GM12873 (cell line): ENCODE measurements around the gene LRRC8B.

Source experiments
- TF ChIP-seq, protein P1 (sequence below): IDR thresholded peaks from 2 replicates; pipeline ENCODE4 v1.5.1; 2012; ENCODE audit warnings: low read depth, mild to moderate bottlenecking, moderate library complexity, low read length, control low read depth; ENCODE audit not compliant: insufficient read depth; ENCODE audit errors: missing control alignments

Gene LRRC8B

DNA sequence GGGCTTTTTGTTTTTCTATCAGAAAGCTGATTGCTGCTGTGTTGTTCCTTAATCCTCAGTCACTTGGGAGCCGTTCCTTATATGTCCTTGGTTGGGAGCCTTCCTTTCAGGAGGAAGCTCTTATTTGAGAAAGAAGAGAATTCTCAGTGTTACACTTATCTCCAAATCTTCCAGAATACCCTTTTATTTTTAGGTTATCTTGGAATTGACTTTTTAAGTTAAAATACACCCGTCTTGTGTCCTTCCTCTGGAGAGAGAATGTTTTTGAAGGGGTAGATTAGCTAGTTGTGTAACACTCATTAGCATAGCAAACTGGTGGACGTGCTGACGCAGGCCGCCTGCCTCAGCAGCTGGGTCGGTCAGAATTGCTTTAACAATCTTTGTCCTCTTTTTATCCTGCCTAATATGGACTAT is 42.1 kb downstream of the LRRC8B start:
- TF ChIP-seq, protein P1, sequence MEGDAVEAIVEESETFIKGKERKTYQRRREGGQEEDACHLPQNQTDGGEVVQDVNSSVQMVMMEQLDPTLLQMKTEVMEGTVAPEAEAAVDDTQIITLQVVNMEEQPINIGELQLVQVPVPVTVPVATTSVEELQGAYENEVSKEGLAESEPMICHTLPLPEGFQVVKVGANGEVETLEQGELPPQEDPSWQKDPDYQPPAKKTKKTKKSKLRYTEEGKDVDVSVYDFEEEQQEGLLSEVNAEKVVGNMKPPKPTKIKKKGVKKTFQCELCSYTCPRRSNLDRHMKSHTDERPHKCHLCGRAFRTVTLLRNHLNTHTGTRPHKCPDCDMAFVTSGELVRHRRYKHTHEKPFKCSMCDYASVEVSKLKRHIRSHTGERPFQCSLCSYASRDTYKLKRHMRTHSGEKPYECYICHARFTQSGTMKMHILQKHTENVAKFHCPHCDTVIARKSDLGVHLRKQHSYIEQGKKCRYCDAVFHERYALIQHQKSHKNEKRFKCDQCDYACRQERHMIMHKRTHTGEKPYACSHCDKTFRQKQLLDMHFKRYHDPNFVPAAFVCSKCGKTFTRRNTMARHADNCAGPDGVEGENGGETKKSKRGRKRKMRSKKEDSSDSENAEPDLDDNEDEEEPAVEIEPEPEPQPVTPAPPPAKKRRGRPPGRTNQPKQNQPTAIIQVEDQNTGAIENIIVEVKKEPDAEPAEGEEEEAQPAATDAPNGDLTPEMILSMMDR: no peak

DNA sequence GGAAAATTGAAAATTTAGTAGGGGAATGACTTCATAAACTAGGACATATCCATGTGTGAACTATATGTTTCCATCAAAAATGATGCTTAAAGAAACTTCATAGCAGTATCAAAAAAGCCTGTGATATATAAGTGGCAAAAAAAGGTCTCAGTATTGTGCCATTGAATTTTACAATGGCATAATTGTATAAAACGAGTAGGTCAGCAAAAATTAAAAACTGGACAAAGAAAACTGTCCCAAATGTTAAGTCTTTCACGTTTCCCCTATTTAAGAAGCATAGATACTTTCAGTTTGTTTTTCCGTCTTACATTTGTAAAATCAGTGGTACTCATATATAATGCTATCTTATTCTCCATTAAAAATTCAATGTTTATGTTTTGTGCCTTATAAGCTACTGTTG is 43.2 kb downstream of the LRRC8B start:
- TF ChIP-seq, protein P1: no peak

- TF ChIP-seq, protein P1: no peak
Observed at GRCh38 chr1:89573410-89573809, 48.8 kb downstream of the LRRC8B start.

DNA sequence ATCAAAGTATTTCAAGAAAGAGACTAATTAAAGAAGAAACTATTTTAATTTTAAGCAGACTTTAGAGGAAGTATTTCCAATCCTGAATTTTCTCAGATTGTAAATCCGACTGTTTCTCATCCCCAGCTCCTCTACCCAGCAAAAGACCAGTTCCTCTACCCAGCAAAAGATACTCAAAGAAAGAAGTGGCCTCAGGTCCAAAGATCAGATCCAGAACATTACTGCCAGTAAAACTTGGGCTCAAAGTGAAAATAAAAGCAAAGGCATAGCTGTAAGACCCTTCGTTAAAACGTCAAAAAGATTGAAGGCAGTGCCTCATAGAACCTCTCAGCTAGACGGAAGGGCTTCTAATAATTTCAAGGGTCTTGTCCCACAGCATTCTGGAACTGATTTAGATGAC is 50.0 kb downstream of the LRRC8B start:
- TF ChIP-seq, protein P1: no peak

- TF ChIP-seq, protein P1: no peak
Observed at GRCh38 chr1:89575207-89575606, 50.6 kb downstream of the LRRC8B start.

DNA sequence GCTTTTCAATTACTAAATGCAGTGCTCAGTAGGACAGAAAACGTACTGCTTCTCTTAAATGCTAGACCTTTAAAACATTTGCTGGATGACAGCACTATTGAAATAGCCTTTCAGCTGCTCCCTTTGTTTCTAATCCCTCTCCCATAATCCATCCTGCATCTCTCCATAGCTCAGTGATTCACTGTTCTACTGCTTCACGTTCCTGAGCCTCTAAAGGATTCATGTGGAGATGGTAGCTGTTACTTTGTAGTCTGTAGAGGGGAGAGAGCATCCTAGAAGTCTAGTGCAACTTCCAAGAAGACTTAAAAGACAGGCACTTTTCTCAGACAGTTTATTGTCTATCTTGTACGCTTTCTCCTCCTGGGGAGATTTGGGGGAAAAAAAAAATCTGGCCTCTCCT is 51.4 kb downstream of the LRRC8B start:
- TF ChIP-seq, protein P1: no peak

DNA sequence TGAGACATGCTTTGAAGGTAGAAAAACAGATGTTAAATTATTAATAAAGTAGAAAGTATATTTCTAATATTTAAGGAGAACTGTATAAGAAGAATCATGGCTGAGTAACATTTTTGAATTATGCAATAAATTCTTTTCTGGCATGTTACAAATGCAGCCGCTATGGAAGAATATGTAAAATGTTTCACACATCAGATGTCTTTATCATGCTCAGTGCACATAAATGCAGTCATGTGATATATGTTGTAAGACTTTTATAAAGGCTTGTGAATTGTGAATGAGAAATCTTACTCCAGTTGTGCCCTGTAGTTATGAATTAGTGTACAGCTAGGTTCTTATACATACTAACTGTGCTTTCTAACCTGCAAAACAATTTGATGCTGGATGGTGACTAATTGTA is 53.5 kb downstream of the LRRC8B start:
- TF ChIP-seq, protein P1: no peak

DNA sequence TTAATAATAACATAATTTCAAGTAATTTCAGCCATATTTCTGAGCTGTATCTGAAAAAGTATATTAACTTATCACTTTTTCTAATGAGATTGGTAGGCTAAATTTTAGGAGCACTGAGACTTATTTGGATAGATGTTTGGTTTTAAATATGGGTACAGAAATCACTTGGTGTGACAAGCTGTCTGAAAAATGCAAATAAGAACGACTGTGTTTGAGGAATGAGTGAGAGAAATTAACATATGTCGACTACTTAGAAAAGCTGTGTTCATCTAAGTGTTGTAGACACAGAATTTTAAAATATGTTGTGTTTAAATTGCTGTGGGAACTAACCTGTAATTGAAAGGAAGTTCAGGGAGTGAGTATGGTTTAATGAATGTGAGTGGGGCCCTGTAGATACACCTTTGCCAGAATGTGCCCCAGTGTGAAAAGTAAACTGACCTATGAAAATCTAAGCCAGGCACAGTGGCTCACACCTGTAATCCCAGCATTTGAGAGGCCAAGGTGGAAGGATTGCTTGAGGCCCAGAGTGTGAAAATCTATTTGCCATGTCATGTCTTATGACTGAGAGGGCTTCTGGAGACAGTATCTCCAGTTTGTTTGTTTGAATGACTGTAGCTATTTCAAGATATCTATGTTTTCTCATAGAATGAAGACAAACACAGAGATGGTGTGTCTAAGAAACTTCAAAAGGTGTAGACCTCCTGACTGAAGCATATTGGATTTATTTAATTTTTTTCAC is 54.5 kb downstream of the LRRC8B start:
- TF ChIP-seq, protein P1: no peak
